ENCODE measurements around the gene UBE2C.
"Not testable (repeated sequence)": the region's sequence is repeated elsewhere in the genome, so short reads cannot be mapped to it uniquely, and the experiment has no call there.

UBE2C gene

GRCh38 chr20:45783656-45784294, 28.7 kb upstream of the UBE2C start:
- H3K4me3 ChIP-seq (ENCODE audit: low read length) = no peak overlapping the region
- TF ChIP-seq, protein P1, sequence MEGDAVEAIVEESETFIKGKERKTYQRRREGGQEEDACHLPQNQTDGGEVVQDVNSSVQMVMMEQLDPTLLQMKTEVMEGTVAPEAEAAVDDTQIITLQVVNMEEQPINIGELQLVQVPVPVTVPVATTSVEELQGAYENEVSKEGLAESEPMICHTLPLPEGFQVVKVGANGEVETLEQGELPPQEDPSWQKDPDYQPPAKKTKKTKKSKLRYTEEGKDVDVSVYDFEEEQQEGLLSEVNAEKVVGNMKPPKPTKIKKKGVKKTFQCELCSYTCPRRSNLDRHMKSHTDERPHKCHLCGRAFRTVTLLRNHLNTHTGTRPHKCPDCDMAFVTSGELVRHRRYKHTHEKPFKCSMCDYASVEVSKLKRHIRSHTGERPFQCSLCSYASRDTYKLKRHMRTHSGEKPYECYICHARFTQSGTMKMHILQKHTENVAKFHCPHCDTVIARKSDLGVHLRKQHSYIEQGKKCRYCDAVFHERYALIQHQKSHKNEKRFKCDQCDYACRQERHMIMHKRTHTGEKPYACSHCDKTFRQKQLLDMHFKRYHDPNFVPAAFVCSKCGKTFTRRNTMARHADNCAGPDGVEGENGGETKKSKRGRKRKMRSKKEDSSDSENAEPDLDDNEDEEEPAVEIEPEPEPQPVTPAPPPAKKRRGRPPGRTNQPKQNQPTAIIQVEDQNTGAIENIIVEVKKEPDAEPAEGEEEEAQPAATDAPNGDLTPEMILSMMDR (conservative IDR thresholded peaks at IDR 0.05; ENCODE audit: low read length) = no peak
- DNase-seq (ENCODE audit: low read depth) = no peak

DNA sequence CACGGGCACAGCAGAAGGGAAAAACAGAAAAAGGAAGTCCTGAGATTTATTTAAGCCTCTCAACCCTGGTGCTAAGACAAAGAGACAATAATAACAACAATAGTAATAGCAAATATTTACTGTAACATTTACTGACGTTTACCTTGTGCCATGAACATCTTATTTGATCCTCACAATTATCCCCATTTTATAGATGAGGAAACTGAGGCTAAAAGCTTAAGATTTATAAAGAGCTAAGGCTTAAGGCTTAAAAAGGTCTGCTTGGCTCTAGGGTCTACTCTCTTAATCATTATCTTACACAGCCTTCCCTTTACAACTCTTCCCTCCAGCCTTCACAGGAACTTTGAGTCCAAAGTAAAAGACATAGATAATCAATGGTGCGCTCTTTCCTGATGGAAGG, 24.1 kb upstream of the UBE2C start:
- H3K4me3 ChIP-seq (ENCODE audit: low read length) = no peak overlapping the region
- no peak for DNase-seq (ENCODE audit: low read depth)

DNA sequence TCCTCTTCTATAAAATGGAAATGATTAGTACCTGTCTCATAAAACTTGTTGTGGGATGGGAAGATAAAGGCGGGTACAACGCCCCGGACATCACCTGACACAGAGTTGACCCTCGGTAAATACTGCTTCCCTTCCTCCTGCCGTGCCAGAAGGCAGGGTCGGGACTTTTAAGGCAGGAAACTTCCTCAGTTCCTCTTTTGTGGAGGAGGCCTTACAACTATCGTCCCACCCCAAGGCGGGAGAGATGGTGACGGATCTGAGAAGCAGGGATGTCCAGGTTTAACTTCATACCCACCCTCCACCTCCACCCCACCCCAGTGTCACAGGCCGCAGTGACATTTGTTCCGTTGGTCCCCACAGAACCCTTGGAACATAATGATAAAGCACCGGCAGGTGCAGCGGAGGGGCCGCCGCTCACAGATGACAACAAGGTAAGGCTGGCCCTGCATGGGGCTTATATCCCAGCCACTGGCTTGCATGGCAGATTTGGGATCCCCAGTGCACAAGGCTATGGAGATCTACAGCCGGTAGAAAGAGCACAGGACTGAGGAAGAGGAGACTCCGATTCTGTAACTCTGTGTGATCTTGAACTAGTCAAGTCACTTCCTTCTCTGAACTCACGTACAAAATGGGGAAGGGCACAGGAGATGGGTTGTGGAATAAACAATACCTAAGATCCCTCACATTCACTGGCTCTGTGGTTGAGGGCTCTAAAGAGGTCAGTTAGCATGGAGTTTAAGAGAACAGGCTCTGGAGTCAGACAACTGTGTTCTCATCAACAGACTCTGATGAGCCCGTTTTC, 19.9 kb upstream of the UBE2C start:
- H3K4me3 ChIP-seq (ENCODE audit: low read length) = peak overlapping the region; percentile 86
- TF ChIP-seq, protein P1 (conservative IDR thresholded peaks at IDR 0.05; ENCODE audit: low read length) = no peak
- DNase-seq (ENCODE audit: low read depth) = no peak

More for the DNA sequence above, 24.1 kb upstream of the UBE2C start:
- TF ChIP-seq, protein P1 (conservative IDR thresholded peaks at IDR 0.05; ENCODE audit: low read length) = no peak

DNA sequence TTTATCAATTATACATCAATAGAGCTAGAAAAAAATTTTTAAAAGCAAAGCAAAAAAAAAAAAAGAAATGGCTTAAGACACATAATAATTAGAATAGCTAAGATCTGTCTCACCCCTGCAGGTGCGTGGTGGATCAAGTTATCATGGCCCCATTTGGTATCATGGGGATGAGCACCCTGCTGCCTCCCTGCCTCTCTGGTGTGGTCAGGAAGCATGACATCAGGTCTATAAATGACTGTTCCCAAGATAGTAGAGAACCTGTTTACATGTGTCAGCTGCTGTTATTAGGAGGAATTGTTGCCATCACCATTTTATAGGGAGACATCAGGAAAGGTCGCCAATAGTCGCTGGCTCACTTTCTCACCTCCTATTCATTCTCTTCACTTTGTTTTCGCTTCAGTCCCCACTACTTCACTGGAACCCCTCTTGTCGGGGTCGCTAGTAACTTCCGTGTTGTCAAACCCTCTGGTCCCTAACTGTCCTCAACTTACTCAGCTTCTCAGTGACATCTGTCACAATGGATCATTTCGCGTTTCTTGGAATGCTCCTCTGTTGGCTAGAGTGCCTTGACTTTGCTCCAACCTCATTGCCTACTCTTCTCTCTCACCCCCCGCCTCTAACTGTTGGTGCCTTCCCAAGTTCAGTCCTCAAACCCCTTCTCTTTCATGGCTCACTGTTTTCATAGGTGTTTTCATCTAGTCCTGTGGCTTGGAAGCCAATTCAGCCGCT, 15.9 kb upstream of the UBE2C start:
- H3K4me3 ChIP-seq (ENCODE audit: low read length) = no peak overlapping the region
- TF ChIP-seq, protein P1 (conservative IDR thresholded peaks at IDR 0.05; ENCODE audit: low read length) = no peak
- no peak for DNase-seq (ENCODE audit: low read depth)

DNA sequence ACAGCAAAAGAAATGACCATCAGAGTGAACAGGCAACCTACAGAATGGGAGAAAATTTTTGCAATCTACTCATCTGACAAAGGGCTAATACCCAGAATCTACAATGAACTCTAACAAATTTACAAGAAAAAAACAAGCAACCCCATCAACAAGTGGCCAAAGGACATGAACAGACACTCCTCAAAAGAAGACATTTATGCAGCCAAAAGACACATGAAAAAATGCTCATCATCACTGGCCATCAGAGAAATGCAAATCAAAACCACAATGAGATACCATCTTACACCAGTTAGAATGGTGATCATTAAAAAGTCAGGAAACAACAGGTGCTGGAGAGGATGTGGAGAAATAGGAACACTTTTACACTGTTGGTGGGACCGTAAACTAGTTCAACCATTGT, 14.9 kb upstream of the UBE2C start:
- not testable (repeated sequence) for DNase-seq (ENCODE audit: low read depth); H3K4me3 ChIP-seq (ENCODE audit: low read length)

DNA sequence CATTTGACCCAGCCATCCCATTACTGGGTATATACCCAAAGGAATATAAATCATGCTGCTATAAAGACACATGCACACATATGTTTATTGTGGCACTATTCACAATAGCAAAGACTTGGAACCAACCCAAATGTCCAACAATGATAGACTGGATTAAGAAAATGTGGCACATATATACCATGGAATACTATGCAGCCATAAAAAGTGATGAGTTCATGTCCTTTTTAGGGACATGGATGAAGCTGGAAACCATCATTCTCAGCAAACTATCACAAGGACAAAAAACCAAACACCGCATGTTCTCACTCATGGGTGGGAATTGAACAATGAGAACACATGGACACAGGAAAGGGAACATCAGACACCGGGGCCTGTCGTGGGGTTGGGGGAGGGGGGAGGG, 14.5 kb upstream of the UBE2C start:
- H3K4me3 ChIP-seq (ENCODE audit: low read length) = not testable (repeated sequence)

GRCh38 chr20:45798935-45799642, 13.4 kb upstream of the UBE2C start:
- peak; percentile 53 for DNase-seq (ENCODE audit: low read depth)
- H3K4me3 ChIP-seq (ENCODE audit: low read length) = no peak overlapping the region

More for the DNA sequence above, 14.5 kb upstream of the UBE2C start:
- not testable (repeated sequence) for DNase-seq (ENCODE audit: low read depth)

More at GRCh38 chr20:45798935-45799642, 13.4 kb upstream of the UBE2C start:
- TF ChIP-seq, protein P1 (conservative IDR thresholded peaks at IDR 0.05; ENCODE audit: low read length) = peak; percentile 81

All from AG10803 (cell line).